ENCODE measurements around the gene BCAS3.
A peak's percentile ranks its signal among the peaks of the same experiment; 100 is the strongest.

BCAS3 gene

GRCh38 chr17:61401389-61402072 lies 723.9 kb downstream of the BCAS3 start:
- ATAC-seq, result no peak; the same call in 2 of the 3 replicates
- TF ChIP-seq CSDC2 (CRISPR knock-in tag; IDR thresholded peaks at IDR 0.05), result no peak
- 0 out of 2 replicates have a peak, but pooled peaks have one; percentile 38 for TF ChIP-seq ZNF565 (CRISPR knock-in tag; conservative IDR thresholded peaks at IDR 0.05; ENCODE audit: low read depth)

DNA sequence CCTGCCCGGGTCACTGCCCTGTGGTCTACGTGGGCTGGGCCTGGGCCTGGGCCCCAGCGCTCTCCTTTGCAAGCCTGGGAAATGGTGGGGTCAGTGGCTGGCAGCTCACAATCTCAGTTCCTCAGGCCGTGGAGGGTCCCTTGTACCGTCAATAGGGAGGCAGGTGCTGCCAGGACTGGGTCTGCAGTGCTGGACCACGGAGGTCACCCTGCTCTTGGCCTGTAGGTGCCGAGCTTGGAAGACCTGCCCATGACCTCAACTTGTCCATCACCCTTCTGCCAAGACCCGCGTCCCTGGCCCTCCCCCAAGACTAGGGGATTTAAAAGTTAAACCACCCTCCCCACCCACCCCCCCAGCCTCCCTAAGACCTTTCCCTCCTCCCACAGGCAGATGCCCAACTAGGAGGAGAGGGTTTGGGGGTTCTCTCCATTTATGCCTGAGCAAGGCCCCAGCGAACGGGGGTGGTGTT lies 724.5 kb downstream of the BCAS3 start:
- no peak for ATAC-seq
- TF ChIP-seq RARB (CRISPR knock-in tag; IDR thresholded peaks at IDR 0.05) (no peak), GLIS3 (CRISPR knock-in tag; IDR thresholded peaks at IDR 0.05) (no peak), ESRRG (CRISPR knock-in tag; IDR thresholded peaks at IDR 0.05) (no peak), ISL1 (CRISPR knock-in tag; IDR thresholded peaks at IDR 0.05) (no peak), CSRNP3 (CRISPR knock-in tag; IDR thresholded peaks at IDR 0.05) (no peak)

GRCh38 chr17:61402978-61403800 lies 725.5 kb downstream of the BCAS3 start:
- 0 out of 2 replicates have a peak, but pooled peaks have one; percentile 60 for TF ChIP-seq SNAI2 (CRISPR knock-in tag; IDR thresholded peaks at IDR 0.05)
- TF ChIP-seq TOX (CRISPR knock-in tag; IDR thresholded peaks at IDR 0.05; ENCODE audit: borderline replicate concordance), result no peak
- TF ChIP-seq, protein P1, sequence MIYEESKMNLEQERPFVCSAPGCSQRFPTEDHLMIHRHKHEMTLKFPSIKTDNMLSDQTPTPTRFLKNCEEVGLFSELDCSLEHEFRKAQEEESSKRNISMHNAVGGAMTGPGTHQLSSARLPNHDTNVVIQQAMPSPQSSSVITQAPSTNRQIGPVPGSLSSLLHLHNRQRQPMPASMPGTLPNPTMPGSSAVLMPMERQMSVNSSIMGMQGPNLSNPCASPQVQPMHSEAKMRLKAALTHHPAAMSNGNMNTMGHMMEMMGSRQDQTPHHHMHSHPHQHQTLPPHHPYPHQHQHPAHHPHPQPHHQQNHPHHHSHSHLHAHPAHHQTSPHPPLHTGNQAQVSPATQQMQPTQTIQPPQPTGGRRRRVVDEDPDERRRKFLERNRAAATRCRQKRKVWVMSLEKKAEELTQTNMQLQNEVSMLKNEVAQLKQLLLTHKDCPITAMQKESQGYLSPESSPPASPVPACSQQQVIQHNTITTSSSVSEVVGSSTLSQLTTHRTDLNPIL (CRISPR knock-in tag; IDR thresholded peaks at IDR 0.05; ENCODE audit: low read depth), result 0 out of 2 replicates have a peak, but pooled peaks have one; percentile 4
- TF ChIP-seq ZFP3 (CRISPR knock-in tag; IDR thresholded peaks at IDR 0.05), result no peak
- TF ChIP-seq CSRNP3 (CRISPR knock-in tag; IDR thresholded peaks at IDR 0.05), result no peak
- ATAC-seq, result no peak

GRCh38 chr17:61403801-61404662 lies 726.4 kb downstream of the BCAS3 start:
- ATAC-seq, result no peak
- TF ChIP-seq ZNF8 (CRISPR knock-in tag; IDR thresholded peaks at IDR 0.05), result no peak
- TF ChIP-seq, protein P1 (CRISPR knock-in tag; IDR thresholded peaks at IDR 0.05; ENCODE audit: low read depth), result 0 out of 2 replicates have a peak, but pooled peaks have one; percentile 4

DNA sequence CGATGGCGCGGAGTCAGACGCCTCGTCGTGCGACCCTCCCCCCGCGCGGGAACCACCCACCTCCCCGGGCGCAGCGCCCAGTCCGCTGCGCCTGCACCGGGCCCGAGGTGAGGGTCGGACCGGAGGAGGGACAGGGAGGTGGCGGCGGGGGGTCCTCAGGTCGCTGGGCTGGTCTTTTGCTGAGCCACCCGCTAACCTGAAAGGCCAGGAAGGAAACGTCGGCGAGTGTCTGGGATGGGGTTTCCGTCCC lies 726.9 kb downstream of the BCAS3 start:
- ATAC-seq, result no peak
- TF ChIP-seq ZNF565 (CRISPR knock-in tag; conservative IDR thresholded peaks at IDR 0.05; ENCODE audit: low read depth) (no peak), BACH2 (CRISPR knock-in tag; IDR thresholded peaks at IDR 0.05; ENCODE audit: borderline replicate concordance) (no peak), PPARA (CRISPR knock-in tag; IDR thresholded peaks at IDR 0.05; ENCODE audit: borderline replicate concordance) (no peak), ZFP30 (CRISPR knock-in tag; IDR thresholded peaks at IDR 0.05) (no peak), ZC3H10 (CRISPR knock-in tag; IDR thresholded peaks at IDR 0.05) (no peak), CSDC2 (CRISPR knock-in tag; IDR thresholded peaks at IDR 0.05) (no peak), RARB (CRISPR knock-in tag; IDR thresholded peaks at IDR 0.05) (no peak), TOX (CRISPR knock-in tag; IDR thresholded peaks at IDR 0.05; ENCODE audit: borderline replicate concordance) (no peak), TSHZ2 (CRISPR knock-in tag; IDR thresholded peaks at IDR 0.05) (no peak), ESRRG (CRISPR knock-in tag; IDR thresholded peaks at IDR 0.05) (no peak), ZNF8 (CRISPR knock-in tag; IDR thresholded peaks at IDR 0.05) (no peak), ZFP3 (CRISPR knock-in tag; IDR thresholded peaks at IDR 0.05) (no peak), OSR1 (CRISPR knock-in tag; IDR thresholded peaks at IDR 0.05) (no peak)
- TF ChIP-seq, protein P1 (CRISPR knock-in tag; IDR thresholded peaks at IDR 0.05; ENCODE audit: low read depth), result no peak
- TF ChIP-seq, protein P2, sequence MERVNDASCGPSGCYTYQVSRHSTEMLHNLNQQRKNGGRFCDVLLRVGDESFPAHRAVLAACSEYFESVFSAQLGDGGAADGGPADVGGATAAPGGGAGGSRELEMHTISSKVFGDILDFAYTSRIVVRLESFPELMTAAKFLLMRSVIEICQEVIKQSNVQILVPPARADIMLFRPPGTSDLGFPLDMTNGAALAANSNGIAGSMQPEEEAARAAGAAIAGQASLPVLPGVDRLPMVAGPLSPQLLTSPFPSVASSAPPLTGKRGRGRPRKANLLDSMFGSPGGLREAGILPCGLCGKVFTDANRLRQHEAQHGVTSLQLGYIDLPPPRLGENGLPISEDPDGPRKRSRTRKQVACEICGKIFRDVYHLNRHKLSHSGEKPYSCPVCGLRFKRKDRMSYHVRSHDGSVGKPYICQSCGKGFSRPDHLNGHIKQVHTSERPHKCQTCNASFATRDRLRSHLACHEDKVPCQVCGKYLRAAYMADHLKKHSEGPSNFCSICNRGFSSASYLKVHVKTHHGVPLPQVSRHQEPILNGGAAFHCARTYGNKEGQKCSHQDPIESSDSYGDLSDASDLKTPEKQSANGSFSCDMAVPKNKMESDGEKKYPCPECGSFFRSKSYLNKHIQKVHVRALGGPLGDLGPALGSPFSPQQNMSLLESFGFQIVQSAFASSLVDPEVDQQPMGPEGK (CRISPR knock-in tag; IDR thresholded peaks at IDR 0.05; ENCODE audit: borderline replicate concordance), result no peak
